H9 (cell line): ENCODE data around the gene SEC24C. TPM values are rescaled to one million over a fixed set of nuclear protein-coding genes. Genes with fewer than 3 reads are reported as not detected.
"Not testable (repeated sequence)": the region's sequence is repeated elsewhere in the genome, so short reads cannot be mapped to it uniquely, and the experiment has no call there.

Source experiments
- DNase-seq: peaks from one replicate; pipeline ENCODE4 v3.0.0-alpha.2; 2017
- H2AFZ ChIP-seq: one replicate; pipeline ENCODE4 v1.6.1; 2013; ENCODE audit warnings: mild to moderate bottlenecking, low read length, control low read depth, moderate library complexity
- H2AK5ac ChIP-seq: 2 replicates; pipeline ENCODE4 v1.6.1; 2013; ENCODE audit warnings: low read length, control low read depth, mixed read lengths; ENCODE audit not compliant: insufficient read length
- H2BK120ac ChIP-seq: one replicate; pipeline ENCODE4 v1.6.1; 2013; ENCODE audit warnings: low read depth, mild to moderate bottlenecking, low read length, control low read depth, inconsistent platforms; ENCODE audit not compliant: poor library complexity, severe bottlenecking
- H2BK12ac ChIP-seq: 2 replicates; pipeline ENCODE4 v1.6.1; 2013; ENCODE audit warnings: low read length, control low read depth, mixed read lengths, low read depth; ENCODE audit not compliant: insufficient read length
- H2BK15ac ChIP-seq: 2 replicates; pipeline ENCODE4 v1.6.1; 2013; ENCODE audit warnings: low read depth, low read length, control low read depth
- H2BK20ac ChIP-seq: one replicate; pipeline ENCODE4 v1.6.1; 2013; ENCODE audit warnings: low read depth, mild to moderate bottlenecking, low read length, control low read depth, inconsistent platforms; ENCODE audit not compliant: poor library complexity, severe bottlenecking
- H2BK5ac ChIP-seq: 2 replicates; pipeline ENCODE4 v1.6.1; 2013; ENCODE audit warnings: low read length, control low read depth, mixed read lengths; ENCODE audit not compliant: insufficient read length
- H3K14ac ChIP-seq: 2 replicates; pipeline ENCODE4 v1.6.1; 2013; ENCODE audit warnings: low read length, control low read depth; ENCODE audit not compliant: insufficient read depth
- H3K18ac ChIP-seq: 2 replicates; pipeline ENCODE4 v1.6.1; 2013; ENCODE audit warnings: low read depth, mild to moderate bottlenecking, mixed read lengths, low read length, control low read depth; ENCODE audit not compliant: insufficient read length
- H3K23ac ChIP-seq: 2 replicates; pipeline ENCODE4 v1.6.1; 2013; ENCODE audit warnings: low read length, control low read depth, mixed read lengths, low read depth; ENCODE audit not compliant: insufficient read length
- H3K23me2 ChIP-seq: 2 replicates; pipeline ENCODE4 v1.6.1; 2013; ENCODE audit warnings: low read depth, mild to moderate bottlenecking, mixed read lengths, low read length, control low read depth; ENCODE audit not compliant: insufficient read length, poor library complexity, severe bottlenecking
- H3K27ac ChIP-seq: 2 replicates; pipeline ENCODE4 v1.5.1; 2013; ENCODE audit warnings: low read length, control low read depth, mixed read lengths, low read depth; ENCODE audit not compliant: insufficient read length
- H3K27me3 ChIP-seq: 2 replicates; pipeline ENCODE4 v1.6.1; 2013; ENCODE audit warnings: low read length, control low read depth, inconsistent platforms; ENCODE audit not compliant: insufficient read depth
- H3K4ac ChIP-seq: 2 replicates; pipeline ENCODE4 v1.6.1; 2013; ENCODE audit warnings: low read depth, mild to moderate bottlenecking, control low read depth, inconsistent platforms, low read length, moderate library complexity
- H3K4me1 ChIP-seq: 2 replicates; pipeline ENCODE4 v1.6.1; 2013; ENCODE audit warnings: low read length, control low read depth, inconsistent platforms; ENCODE audit not compliant: insufficient read depth
- H3K4me2 ChIP-seq: 2 replicates; pipeline ENCODE4 v1.6.1; 2013; ENCODE audit warnings: low read length, control low read depth, mixed read lengths; ENCODE audit not compliant: insufficient read length, insufficient read depth
- H3K56ac ChIP-seq: 2 replicates; pipeline ENCODE4 v1.6.1; 2013; ENCODE audit warnings: low read depth, mild to moderate bottlenecking, mixed read lengths, low read length, control low read depth; ENCODE audit not compliant: insufficient read length
- H3K79me1 ChIP-seq: 2 replicates; pipeline ENCODE4 v1.6.1; 2013; ENCODE audit warnings: low read depth, mild to moderate bottlenecking, moderate library complexity, low read length, control low read depth, inconsistent platforms; ENCODE audit not compliant: insufficient read depth, poor library complexity, severe bottlenecking
- H3K79me2 ChIP-seq: 2 replicates; pipeline ENCODE4 v1.6.1; 2013; ENCODE audit warnings: low read length, control low read depth, inconsistent platforms; ENCODE audit not compliant: insufficient read depth
- H3K9ac ChIP-seq: 2 replicates; pipeline ENCODE4 v1.6.1; 2013; ENCODE audit warnings: low read length, control low read depth, mixed read lengths; ENCODE audit not compliant: insufficient read length; ENCODE audit errors: extremely low read depth
- H3K9me3 ChIP-seq: one replicate; pipeline ENCODE4 v1.6.1; 2013; ENCODE audit warnings: low read depth, low read length, inconsistent platforms; ENCODE audit not compliant: control insufficient read depth
- H3T11ph ChIP-seq: one replicate; pipeline ENCODE4 v1.6.1; 2013; ENCODE audit warnings: mild to moderate bottlenecking, low read length, control low read depth, inconsistent platforms
- H4K20me1 ChIP-seq: one replicate; pipeline ENCODE4 v1.6.1; 2013; ENCODE audit not compliant: control insufficient read depth, insufficient read length, insufficient read depth
- H4K5ac ChIP-seq: 2 replicates; pipeline ENCODE4 v1.6.1; 2013; ENCODE audit warnings: low read depth, mild to moderate bottlenecking, mixed read lengths, low read length, control low read depth; ENCODE audit not compliant: insufficient read length
- H4K8ac ChIP-seq: replicated peaks from 2 replicates; pipeline ENCODE4 v1.6.1; 2013; ENCODE audit warnings: low read length, control low read depth, mixed read lengths, low read depth; ENCODE audit not compliant: insufficient read length
- H4K91ac ChIP-seq: 2 replicates; pipeline ENCODE4 v1.6.1; 2013; ENCODE audit warnings: low read depth, mild to moderate bottlenecking, moderate library complexity, mixed read lengths, low read length, control low read depth; ENCODE audit not compliant: insufficient read length
- H3K27ac Mint-ChIP-seq, 3 experiments: 2 replicates in 2 of 3; 3 replicates in 1 of 3; pipeline ENCODE4 v1.8.0; 2020 to 2021; ENCODE audit warnings: mixed read lengths in 3 of 3, mild to moderate bottlenecking in 1 of 3, moderate library complexity in 1 of 3
- H3K27me3 Mint-ChIP-seq: 2 replicates; pipeline ENCODE4 v1.8.0; 2021; ENCODE audit warnings: low read depth, mild to moderate bottlenecking, moderate library complexity, mixed read lengths
- H3K36me3 Mint-ChIP-seq, 3 experiments: 2 replicates in 2 of 3; 3 replicates in 1 of 3; pipeline ENCODE4 v1.8.0; 2020 to 2021; ENCODE audit warnings: low read depth in 3 of 3, mixed read lengths in 3 of 3; ENCODE audit not compliant: insufficient read depth in 1 of 3
- H3K4me1 Mint-ChIP-seq, 2 experiments: 2 replicates each; pipeline ENCODE4 v1.8.0; 2020; ENCODE audit warnings: mixed read lengths in 2 of 2
- H3K4me3 Mint-ChIP-seq, 2 experiments: 2 replicates in 1 of 2; 3 replicates in 1 of 2; pipeline ENCODE4 v1.8.0; 2020 to 2021; ENCODE audit warnings: mild to moderate bottlenecking in 2 of 2, mixed read lengths in 2 of 2, moderate library complexity in 1 of 2
- H3K9me3 Mint-ChIP-seq, 2 experiments: 2 replicates in 1 of 2; 3 replicates in 1 of 2; pipeline ENCODE4 v1.8.0; 2020; ENCODE audit warnings: mild to moderate bottlenecking in 2 of 2, mixed read lengths in 2 of 2, moderate library complexity in 1 of 2
- WGBS: extraction: QIAGEN DNeasy Blood & Tissue Kit; methylation state at CpG from one replicate; pipeline ENCODE4 v1.1.7; 2013; ENCODE audit warnings: missing lambda C conversion rate, low lambda C conversion rate, mixed read lengths; ENCODE audit not compliant: insufficient read length; ENCODE audit errors: extremely low coverage; 5-methylcytosine and 5-hydroxymethylcytosine counted together
- total RNA-seq: library from RNA; stranded (reverse); gene quantifications from 2 replicates; pipeline ENCODE4 v1.2.1, GENCODE V29; 2021
- TF ChIP-seq, protein P1 (sequence below): fragments of 200-600 bp; sonication (generic); conservative IDR thresholded peaks from 3 replicates; pipeline ENCODE4 v1.8.0; 2021; ENCODE audit warnings: antibody characterized with exemption, mild to moderate bottlenecking

Gene SEC24C
- total RNA-seq, 1 experiment from 2014 or later = 62.4 TPM

DNA sequence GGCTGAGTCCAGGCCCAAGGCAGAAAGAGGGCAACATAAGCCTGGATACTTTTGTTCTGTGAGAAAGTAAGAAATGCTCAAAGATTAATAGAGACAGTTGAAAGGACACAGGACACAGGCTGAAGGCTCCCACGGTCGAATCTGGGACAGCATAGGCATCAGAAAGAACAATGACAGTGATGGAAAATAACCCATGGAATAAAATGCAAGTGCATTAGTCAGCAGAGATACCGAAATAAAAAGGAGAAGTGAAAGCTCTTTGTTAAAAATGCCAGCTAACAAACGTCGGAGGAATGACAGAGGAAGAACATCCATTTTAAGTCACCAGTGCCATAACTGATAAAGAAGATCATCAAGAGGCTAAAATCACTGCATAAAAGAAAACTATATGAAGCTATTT is 26.6 kb upstream of the SEC24C start:
- H2BK20ac ChIP-seq = no peak overlapping the region
- H2BK5ac ChIP-seq = no peak overlapping the region
- Mint-ChIP-seq H3K27me3 (no peaks in the 10 kb centered on the region), H3K36me3 (peaks cover 5 to 73% (median 57%) of the 10 kb centered on the region in 3 experiments; a peak in 5 of 7 replicates), H3K4me3 (no peak overlapping the region), H3K4me1 (peaks cover 0 to 5% of the 10 kb centered on the region in 2 experiments; a peak in 2 of 4 replicates), H3K9me3 (no peaks in the 10 kb centered on the region), H3K27ac (no peak overlapping the region)
- H3T11ph ChIP-seq = no peak overlapping the region
- no peak overlapping the region for H3K56ac ChIP-seq
- no peaks in the 10 kb centered on the region for H4K20me1 ChIP-seq
- H2BK12ac ChIP-seq = no peak overlapping the region
- H3K4ac ChIP-seq = no peak overlapping the region
- H3K4me2 ChIP-seq = no peak overlapping the region
- no CpG with 5 or more reads among the region's 5 CpGs for WGBS
- DNase-seq = no peak
- no peak overlapping the region for H3K23ac ChIP-seq
- H3K18ac ChIP-seq = no peak overlapping the region
- H3K27me3 ChIP-seq = no peaks in the 10 kb centered on the region
- H2AK5ac ChIP-seq = no peak overlapping the region
- no peak overlapping the region for H3K9ac ChIP-seq
- H3K79me1 ChIP-seq = no peaks in the 10 kb centered on the region
- no peaks in the 10 kb centered on the region for H3K23me2 ChIP-seq
- no peak overlapping the region for H4K91ac ChIP-seq
- H3K14ac ChIP-seq = no peak overlapping the region
- H3K9me3 ChIP-seq = no peaks in the 10 kb centered on the region
- no peak overlapping the region for H4K5ac ChIP-seq
- TF ChIP-seq, protein P1, sequence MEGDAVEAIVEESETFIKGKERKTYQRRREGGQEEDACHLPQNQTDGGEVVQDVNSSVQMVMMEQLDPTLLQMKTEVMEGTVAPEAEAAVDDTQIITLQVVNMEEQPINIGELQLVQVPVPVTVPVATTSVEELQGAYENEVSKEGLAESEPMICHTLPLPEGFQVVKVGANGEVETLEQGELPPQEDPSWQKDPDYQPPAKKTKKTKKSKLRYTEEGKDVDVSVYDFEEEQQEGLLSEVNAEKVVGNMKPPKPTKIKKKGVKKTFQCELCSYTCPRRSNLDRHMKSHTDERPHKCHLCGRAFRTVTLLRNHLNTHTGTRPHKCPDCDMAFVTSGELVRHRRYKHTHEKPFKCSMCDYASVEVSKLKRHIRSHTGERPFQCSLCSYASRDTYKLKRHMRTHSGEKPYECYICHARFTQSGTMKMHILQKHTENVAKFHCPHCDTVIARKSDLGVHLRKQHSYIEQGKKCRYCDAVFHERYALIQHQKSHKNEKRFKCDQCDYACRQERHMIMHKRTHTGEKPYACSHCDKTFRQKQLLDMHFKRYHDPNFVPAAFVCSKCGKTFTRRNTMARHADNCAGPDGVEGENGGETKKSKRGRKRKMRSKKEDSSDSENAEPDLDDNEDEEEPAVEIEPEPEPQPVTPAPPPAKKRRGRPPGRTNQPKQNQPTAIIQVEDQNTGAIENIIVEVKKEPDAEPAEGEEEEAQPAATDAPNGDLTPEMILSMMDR = no peak
- H3K4me1 ChIP-seq = no peaks in the 10 kb centered on the region
- H2BK15ac ChIP-seq = no peak overlapping the region
- no peak overlapping the region for H2BK120ac ChIP-seq
- H2AFZ ChIP-seq = no peak overlapping the region
- no peak overlapping the region for H4K8ac ChIP-seq
- H3K27ac ChIP-seq = no peak overlapping the region
- no peaks in the 10 kb centered on the region for H3K79me2 ChIP-seq

DNA sequence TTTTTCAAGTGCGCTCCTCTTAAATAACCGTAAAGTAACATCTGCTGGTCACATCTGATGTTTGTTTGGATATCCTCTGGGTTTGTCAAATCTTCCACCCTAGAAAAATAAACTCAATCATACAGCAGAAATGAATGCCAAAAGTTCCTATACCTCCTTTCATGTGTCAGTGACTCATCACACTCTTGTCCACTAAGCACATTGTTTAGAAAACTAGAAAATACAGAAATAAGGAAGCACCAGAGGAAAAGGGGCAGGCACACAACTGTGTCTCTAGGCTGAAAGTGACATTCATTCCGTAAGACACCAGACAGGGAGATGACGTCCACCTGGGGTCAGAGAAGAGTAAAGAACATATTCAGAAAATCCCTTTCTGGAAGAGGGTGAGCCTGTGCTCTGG is 23.6 kb upstream of the SEC24C start:
- not testable (repeated sequence) for H3K9ac ChIP-seq, H3K23me2 ChIP-seq, H3K4me1 Mint-ChIP-seq, H4K5ac ChIP-seq, DNase-seq, H2AK5ac ChIP-seq, H4K8ac ChIP-seq, H2BK12ac ChIP-seq, H3K14ac ChIP-seq, H2AFZ ChIP-seq, H3K79me1 ChIP-seq, H3K4me2 ChIP-seq, H2BK5ac ChIP-seq, H3K27ac ChIP-seq, H3K4me3 Mint-ChIP-seq, H3K4me1 ChIP-seq, H3K27me3 Mint-ChIP-seq, H3K4ac ChIP-seq, H2BK20ac ChIP-seq, H3K27ac Mint-ChIP-seq, H4K91ac ChIP-seq, H2BK120ac ChIP-seq, H2BK15ac ChIP-seq, H3K18ac ChIP-seq, H3K23ac ChIP-seq, H3K79me2 ChIP-seq, H3K27me3 ChIP-seq, H4K20me1 ChIP-seq, H3T11ph ChIP-seq, H3K9me3 ChIP-seq, H3K56ac ChIP-seq, H3K9me3 Mint-ChIP-seq
- H3K36me3 Mint-ChIP-seq = peaks cover 8 to 74% (median 58%) of the 10 kb centered on the region in 3 experiments; a peak in 6 of 7 replicates
- WGBS = no CpG with 5 or more reads among the region's 4 CpGs
